Liver (tissue), 9 donors: ENCODE data around the gene HOXD11. TPM values are rescaled to one million over a fixed set of nuclear protein-coding genes. Genes with fewer than 3 reads are reported as not detected.
A peak's percentile ranks its signal among the peaks of the same experiment; 100 is the strongest.

ENCODE experiments used
- DNase-seq: peaks from one replicate; pipeline ENCODE4 v3.0.0-alpha.2; 2017; ENCODE audit warnings: low spot score
- H3K27ac ChIP-seq, 2 donors: one replicate each; pipeline ENCODE4 v1.7.0; 2013; ENCODE audit warnings: inconsistent platforms in 2 of 2, low read length in 2 of 2, control low read depth in 1 of 2, low read depth in 1 of 2, mild to moderate bottlenecking in 1 of 2
- H3K27me3 ChIP-seq, 4 donors: one replicate each; pipeline versions ENCODE4 v1.6.1 to v1.7.0; 2013; ENCODE audit warnings: low read length in 3 of 4, inconsistent platforms in 1 of 4, mild to moderate bottlenecking in 1 of 4, moderate library complexity in 1 of 4; ENCODE audit not compliant: control insufficient read depth in 4 of 4, insufficient read depth in 4 of 4
- H3K36me3 ChIP-seq, 4 donors: one replicate each; pipeline versions ENCODE4 v1.6.1 to v1.7.0; 2013; ENCODE audit warnings: low read length in 3 of 4, mild to moderate bottlenecking in 3 of 4, low read depth in 1 of 4, moderate library complexity in 1 of 4; ENCODE audit not compliant: control insufficient read depth in 4 of 4, insufficient read depth in 3 of 4
- H3K4me1 ChIP-seq, 4 donors: one replicate each; pipeline versions ENCODE4 v1.6.1 to v1.7.0; 2013; ENCODE audit warnings: low read length in 3 of 4, mild to moderate bottlenecking in 3 of 4, moderate library complexity in 1 of 4; ENCODE audit not compliant: control insufficient read depth in 4 of 4, insufficient read depth in 4 of 4
- H3K4me3 ChIP-seq, 3 donors: one replicate each; pipeline versions ENCODE4 v1.6.1 to v1.7.0; 2013; ENCODE audit warnings: low read length in 3 of 3, control low read depth in 1 of 3, low read depth in 1 of 3, mild to moderate bottlenecking in 1 of 3
- H3K9ac ChIP-seq, 2 donors: one replicate each; pipeline ENCODE4 v1.7.0; 2013; ENCODE audit warnings: low read length in 2 of 2, mild to moderate bottlenecking in 2 of 2, moderate library complexity in 2 of 2, control low read depth in 1 of 2, low read depth in 1 of 2
- H3K9me3 ChIP-seq, 4 donors: one replicate each; pipeline versions ENCODE4 v1.6.1 to v1.7.0; 2013; ENCODE audit warnings: low read length in 3 of 4; ENCODE audit not compliant: control insufficient read depth in 4 of 4
- EGR1 ChIP-seq, 2 donors: IDR thresholded peaks; 2 replicates each; pipeline ENCODE4 v1.6.1; 2016 to 2018; ENCODE audit warnings: antibody characterized with exemption in 2 of 2, low read depth in 2 of 2
- FOXA1 ChIP-seq: IDR thresholded peaks from 2 replicates; pipeline ENCODE4 v1.6.1; 2016; ENCODE audit warnings: antibody characterized with exemption
- FOXA2 ChIP-seq: IDR thresholded peaks from 2 replicates; pipeline ENCODE4 v1.6.1; 2016; ENCODE audit warnings: antibody characterized with exemption
- GABPA ChIP-seq, 2 donors: IDR thresholded peaks in 1 of 2; conservative IDR thresholded peaks in 1 of 2; 2 replicates each; pipeline ENCODE4 v1.6.1; 2016; ENCODE audit warnings: antibody characterized with exemption in 2 of 2, mild to moderate bottlenecking in 1 of 2, moderate library complexity in 1 of 2
- HNF4A ChIP-seq, 2 donors: conservative IDR thresholded peaks; 2 replicates each; pipeline ENCODE4 v1.6.1; 2016; ENCODE audit warnings: antibody characterized with exemption in 2 of 2, mild to moderate bottlenecking in 2 of 2
- HNF4G ChIP-seq: IDR thresholded peaks from 2 replicates; pipeline ENCODE4 v1.6.1; 2016; ENCODE audit warnings: antibody characterized with exemption
- JUND ChIP-seq, 2 donors: IDR thresholded peaks; 2 replicates each; pipeline ENCODE4 v1.6.1; 2016; ENCODE audit warnings: antibody characterized with exemption in 2 of 2
- NR2F2 ChIP-seq: IDR thresholded peaks from 2 replicates; pipeline ENCODE4 v1.6.1; 2016; ENCODE audit warnings: antibody characterized with exemption
- RAD21 ChIP-seq, 2 donors: IDR thresholded peaks; 2 replicates each; pipeline ENCODE4 v1.6.1; 2016; ENCODE audit warnings: antibody characterized with exemption in 2 of 2, mild to moderate bottlenecking in 2 of 2
- RXRA ChIP-seq, 2 donors: IDR thresholded peaks; 2 replicates each; pipeline ENCODE4 v1.6.1; 2017 to 2018; ENCODE audit warnings: antibody characterized with exemption in 2 of 2, mild to moderate bottlenecking in 1 of 2
- SP1 ChIP-seq: IDR thresholded peaks from 2 replicates; pipeline ENCODE4 v1.6.1; 2018; ENCODE audit warnings: antibody characterized with exemption, mild to moderate bottlenecking
- TAF1 ChIP-seq: conservative IDR thresholded peaks from 2 replicates; pipeline ENCODE4 v1.6.1; 2016; ENCODE audit warnings: antibody characterized with exemption, mild to moderate bottlenecking
- YY1 ChIP-seq: IDR thresholded peaks from 2 replicates; pipeline ENCODE4 v1.6.1; 2016; ENCODE audit warnings: antibody characterized with exemption, mild to moderate bottlenecking
- WGBS: extraction: QIAGEN DNeasy Blood & Tissue Kit; methylation state at CpG from one replicate; pipeline ENCODE4 v1.1.7; 2013; 5-methylcytosine and 5-hydroxymethylcytosine counted together
- polyA plus RNA-seq, 2 donors: library from polyadenylated mRNA; stranded (reverse) in 1 of 2; unstranded in 1 of 2; fragments of 200-250 nt in 1 of 2; fragments of >200 nt in 1 of 2; fragmentation: Nextera tagmentation in 1 of 2; extraction: Ambion mirVana in 1 of 2; gene quantifications; one replicate each; pipeline versions ENCODE4 v1.2.1 to v1.2.3, GENCODE V29; 2013 to 2015
- total RNA-seq, 2 donors: library from RNA; depleted of rRNA; stranded (reverse); fragments of >200 nt; gene quantifications; one replicate each; pipeline ENCODE4 v1.2.3, GENCODE V29; 2014
- TF ChIP-seq, protein P1 (sequence below): IDR thresholded peaks from 2 replicates; pipeline ENCODE4 v1.6.1; 2016; ENCODE audit warnings: antibody characterized with exemption
- TF ChIP-seq, protein P2 (sequence below): IDR thresholded peaks from 2 replicates; pipeline ENCODE4 v1.6.1; 2016; ENCODE audit warnings: antibody characterized with exemption
- TF ChIP-seq, protein P3 (sequence below): IDR thresholded peaks from 2 replicates; pipeline ENCODE4 v1.6.1; 2016; ENCODE audit warnings: antibody characterized with exemption, mild to moderate bottlenecking
- TF ChIP-seq, protein P4 (sequence below): IDR thresholded peaks from 2 replicates; pipeline ENCODE4 v1.6.1; 2016; ENCODE audit warnings: antibody characterized with exemption
- TF ChIP-seq, protein P5 (sequence below): fragments of 150-350 bp; IDR thresholded peaks from 2 replicates; pipeline ENCODE4 v1.5.1; 2017; ENCODE audit warnings: improper control_type of control experiment, low read depth, low read length; ENCODE audit not compliant: missing input control
- donor health status: healthy.
- donor health status: healthy.
- donor health status: healthy.
- donor health status: healthy.
- donor health status: healthy.

HOXD11 gene
- total and polyA plus RNA-seq, 4 donors: not detected

DNA sequence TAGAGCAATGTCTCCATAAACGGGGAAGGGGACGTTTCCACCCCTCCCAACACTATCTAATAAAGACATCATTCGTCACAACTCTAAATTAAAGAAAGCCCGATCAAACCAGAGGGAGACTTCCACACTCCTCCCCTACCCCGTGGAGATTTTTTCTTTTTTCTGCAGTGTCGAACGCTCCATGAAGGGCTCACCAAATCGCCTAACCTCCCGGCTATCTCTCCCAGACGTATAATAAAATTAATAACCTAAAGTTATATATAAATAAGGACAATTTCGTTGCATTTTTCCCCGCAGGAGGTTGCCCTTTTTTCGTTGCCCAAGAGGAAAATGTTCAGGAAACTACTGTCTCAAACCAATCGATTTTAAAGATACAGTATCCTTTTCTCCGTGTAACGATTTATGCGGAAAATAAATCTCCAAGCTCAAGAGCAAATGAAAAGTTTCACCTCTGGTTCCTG lies 25.7 kb upstream of the HOXD11 start (continued):
- TF ChIP-seq EGR1 (IDR thresholded peaks at IDR 0.05; ENCODE audit: low read depth in 2 of 2) (no peak), SP1 (no peak), RXRA (IDR thresholded peaks at IDR 0.05) (no peak), YY1 (no peak), NR2F2 (no peak), GABPA (IDR thresholded peaks at IDR 0.05 in 1 of 2, conservative IDR thresholded peaks at IDR 0.05 in 1 of 2) (no peak)
- TF ChIP-seq, protein P1, sequence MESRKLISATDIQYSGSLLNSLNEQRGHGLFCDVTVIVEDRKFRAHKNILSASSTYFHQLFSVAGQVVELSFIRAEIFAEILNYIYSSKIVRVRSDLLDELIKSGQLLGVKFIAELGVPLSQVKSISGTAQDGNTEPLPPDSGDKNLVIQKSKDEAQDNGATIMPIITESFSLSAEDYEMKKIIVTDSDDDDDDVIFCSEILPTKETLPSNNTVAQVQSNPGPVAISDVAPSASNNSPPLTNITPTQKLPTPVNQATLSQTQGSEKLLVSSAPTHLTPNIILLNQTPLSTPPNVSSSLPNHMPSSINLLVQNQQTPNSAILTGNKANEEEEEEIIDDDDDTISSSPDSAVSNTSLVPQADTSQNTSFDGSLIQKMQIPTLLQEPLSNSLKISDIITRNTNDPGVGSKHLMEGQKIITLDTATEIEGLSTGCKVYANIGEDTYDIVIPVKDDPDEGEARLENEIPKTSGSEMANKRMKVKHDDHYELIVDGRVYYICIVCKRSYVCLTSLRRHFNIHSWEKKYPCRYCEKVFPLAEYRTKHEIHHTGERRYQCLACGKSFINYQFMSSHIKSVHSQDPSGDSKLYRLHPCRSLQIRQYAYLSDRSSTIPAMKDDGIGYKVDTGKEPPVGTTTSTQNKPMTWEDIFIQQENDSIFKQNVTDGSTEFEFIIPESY: no peak
- TF ChIP-seq, protein P2, sequence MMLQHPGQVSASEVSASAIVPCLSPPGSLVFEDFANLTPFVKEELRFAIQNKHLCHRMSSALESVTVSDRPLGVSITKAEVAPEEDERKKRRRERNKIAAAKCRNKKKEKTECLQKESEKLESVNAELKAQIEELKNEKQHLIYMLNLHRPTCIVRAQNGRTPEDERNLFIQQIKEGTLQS: no peak

DNA sequence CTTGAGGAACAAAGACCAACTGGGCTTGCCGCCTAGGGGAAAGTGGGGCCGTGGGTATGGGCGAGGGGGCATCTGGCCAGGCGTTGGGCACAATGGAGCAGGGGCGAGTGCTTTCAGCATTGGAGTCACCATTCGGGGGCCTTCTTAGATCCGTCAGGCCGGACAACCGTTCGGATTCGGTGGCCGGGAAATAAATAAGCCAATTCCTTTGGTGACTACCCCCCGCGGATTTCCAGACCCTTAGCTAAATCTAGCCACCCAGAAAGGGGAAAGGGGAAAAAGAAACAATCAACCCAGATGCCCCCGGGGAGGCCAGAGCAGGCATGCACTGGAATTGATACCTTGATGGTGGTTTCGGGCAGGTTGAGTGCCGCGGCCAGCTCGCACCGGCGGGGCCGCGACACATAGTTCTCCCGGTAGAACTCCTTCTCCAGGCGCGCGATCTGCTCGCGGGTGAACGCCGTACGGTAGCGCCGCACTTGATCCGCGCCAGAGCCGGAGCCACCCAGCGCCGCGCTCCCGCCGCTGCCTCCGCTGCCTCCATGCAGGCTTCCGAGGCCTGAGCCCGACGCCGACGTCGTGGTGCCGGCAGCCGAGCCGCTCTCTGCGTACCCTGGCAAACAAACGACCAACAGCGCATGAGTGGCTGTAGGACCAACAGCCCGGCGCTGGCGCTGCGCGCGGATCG lies 25.1 kb upstream of the HOXD11 start:
- Histone ChIP-seq H3K27ac (no peak overlapping the region), H3K9ac (no peak overlapping the region), H3K27me3 (peaks cover 12 to 77% (median 37%) of the 10 kb centered on the region in 4 donors), H3K9me3 (peaks cover 0 to 29% (median 5%) of the 10 kb centered on the region in 4 donors), H3K4me3 (no peak overlapping the region), H3K4me1 (peaks cover 4 to 25% (median 11%) of the 10 kb centered on the region in 4 donors), H3K36me3 (no peaks in the 10 kb centered on the region)
- DNase-seq: peak; percentile 34
- 8% methylated on average over 62 of the region's 62 CpGs for WGBS
- TF ChIP-seq GABPA (IDR thresholded peaks at IDR 0.05 in 1 of 2, conservative IDR thresholded peaks at IDR 0.05 in 1 of 2) (no peak), NR2F2 (no peak), JUND (IDR thresholded peaks at IDR 0.05) (no peak), FOXA1 (no peak), SP1 (no peak), FOXA2 (no peak), RXRA (IDR thresholded peaks at IDR 0.05) (no peak), HNF4A (conservative IDR thresholded peaks at IDR 0.05) (no peak), RAD21 (IDR thresholded peaks at IDR 0.05) (no peak), TAF1 (no peak), HNF4G (no peak), EGR1 (IDR thresholded peaks at IDR 0.05; ENCODE audit: low read depth in 2 of 2) (no peak), YY1 (no peak)
- TF ChIP-seq, protein P1: no peak
- TF ChIP-seq, protein P2: no peak
- TF ChIP-seq, protein P3, sequence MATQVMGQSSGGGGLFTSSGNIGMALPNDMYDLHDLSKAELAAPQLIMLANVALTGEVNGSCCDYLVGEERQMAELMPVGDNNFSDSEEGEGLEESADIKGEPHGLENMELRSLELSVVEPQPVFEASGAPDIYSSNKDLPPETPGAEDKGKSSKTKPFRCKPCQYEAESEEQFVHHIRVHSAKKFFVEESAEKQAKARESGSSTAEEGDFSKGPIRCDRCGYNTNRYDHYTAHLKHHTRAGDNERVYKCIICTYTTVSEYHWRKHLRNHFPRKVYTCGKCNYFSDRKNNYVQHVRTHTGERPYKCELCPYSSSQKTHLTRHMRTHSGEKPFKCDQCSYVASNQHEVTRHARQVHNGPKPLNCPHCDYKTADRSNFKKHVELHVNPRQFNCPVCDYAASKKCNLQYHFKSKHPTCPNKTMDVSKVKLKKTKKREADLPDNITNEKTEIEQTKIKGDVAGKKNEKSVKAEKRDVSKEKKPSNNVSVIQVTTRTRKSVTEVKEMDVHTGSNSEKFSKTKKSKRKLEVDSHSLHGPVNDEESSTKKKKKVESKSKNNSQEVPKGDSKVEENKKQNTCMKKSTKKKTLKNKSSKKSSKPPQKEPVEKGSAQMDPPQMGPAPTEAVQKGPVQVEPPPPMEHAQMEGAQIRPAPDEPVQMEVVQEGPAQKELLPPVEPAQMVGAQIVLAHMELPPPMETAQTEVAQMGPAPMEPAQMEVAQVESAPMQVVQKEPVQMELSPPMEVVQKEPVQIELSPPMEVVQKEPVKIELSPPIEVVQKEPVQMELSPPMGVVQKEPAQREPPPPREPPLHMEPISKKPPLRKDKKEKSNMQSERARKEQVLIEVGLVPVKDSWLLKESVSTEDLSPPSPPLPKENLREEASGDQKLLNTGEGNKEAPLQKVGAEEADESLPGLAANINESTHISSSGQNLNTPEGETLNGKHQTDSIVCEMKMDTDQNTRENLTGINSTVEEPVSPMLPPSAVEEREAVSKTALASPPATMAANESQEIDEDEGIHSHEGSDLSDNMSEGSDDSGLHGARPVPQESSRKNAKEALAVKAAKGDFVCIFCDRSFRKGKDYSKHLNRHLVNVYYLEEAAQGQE: no peak
- TF ChIP-seq, protein P4, sequence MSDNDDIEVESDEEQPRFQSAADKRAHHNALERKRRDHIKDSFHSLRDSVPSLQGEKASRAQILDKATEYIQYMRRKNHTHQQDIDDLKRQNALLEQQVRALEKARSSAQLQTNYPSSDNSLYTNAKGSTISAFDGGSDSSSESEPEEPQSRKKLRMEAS: no peak
- TF ChIP-seq, protein P5, sequence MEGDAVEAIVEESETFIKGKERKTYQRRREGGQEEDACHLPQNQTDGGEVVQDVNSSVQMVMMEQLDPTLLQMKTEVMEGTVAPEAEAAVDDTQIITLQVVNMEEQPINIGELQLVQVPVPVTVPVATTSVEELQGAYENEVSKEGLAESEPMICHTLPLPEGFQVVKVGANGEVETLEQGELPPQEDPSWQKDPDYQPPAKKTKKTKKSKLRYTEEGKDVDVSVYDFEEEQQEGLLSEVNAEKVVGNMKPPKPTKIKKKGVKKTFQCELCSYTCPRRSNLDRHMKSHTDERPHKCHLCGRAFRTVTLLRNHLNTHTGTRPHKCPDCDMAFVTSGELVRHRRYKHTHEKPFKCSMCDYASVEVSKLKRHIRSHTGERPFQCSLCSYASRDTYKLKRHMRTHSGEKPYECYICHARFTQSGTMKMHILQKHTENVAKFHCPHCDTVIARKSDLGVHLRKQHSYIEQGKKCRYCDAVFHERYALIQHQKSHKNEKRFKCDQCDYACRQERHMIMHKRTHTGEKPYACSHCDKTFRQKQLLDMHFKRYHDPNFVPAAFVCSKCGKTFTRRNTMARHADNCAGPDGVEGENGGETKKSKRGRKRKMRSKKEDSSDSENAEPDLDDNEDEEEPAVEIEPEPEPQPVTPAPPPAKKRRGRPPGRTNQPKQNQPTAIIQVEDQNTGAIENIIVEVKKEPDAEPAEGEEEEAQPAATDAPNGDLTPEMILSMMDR: no peak
